NT2/D1 (cell line): Measurements from ENCODE around the gene TCF25.
"Not testable (repeated sequence)": the region's sequence is repeated elsewhere in the genome, so short reads cannot be mapped to it uniquely, and the experiment has no call there.

ENCODE experiments used
- YY1 ChIP-seq: IDR thresholded peaks from 2 replicates; pipeline ENCODE4 v1.6.1; 2011; ENCODE audit not compliant: insufficient read length, insufficient read depth
- ZNF274 ChIP-seq: IDR thresholded peaks from 2 replicates; pipeline ENCODE4 v1.6.1; 2011; ENCODE audit warnings: mild to moderate bottlenecking, low read depth, low read length

DNA sequence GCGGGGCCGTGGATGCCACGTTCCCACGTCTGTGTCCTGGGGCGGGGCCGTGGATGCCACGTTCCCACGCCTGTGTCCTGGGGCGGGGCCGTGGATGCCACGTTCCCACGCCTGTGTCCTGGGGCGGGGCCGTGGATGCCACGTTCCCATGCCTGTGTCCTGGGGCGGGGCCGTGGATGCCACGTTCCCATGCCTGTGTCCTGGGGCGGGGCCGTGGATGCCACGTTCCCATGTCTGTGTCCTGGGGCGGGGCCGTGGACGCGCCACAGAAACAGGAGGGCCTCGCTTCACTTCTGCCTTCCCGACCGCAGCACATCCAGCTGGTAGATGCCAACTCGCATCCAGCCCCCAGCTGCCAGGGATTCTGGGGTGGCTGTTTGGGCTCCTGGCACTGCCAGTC is 60.6 kb downstream of the TCF25 start:
- TF ChIP-seq ZNF274, YY1: not testable (repeated sequence)
